ENCODE results near the gene TOM1L2.
"Not testable (repeated sequence)": the region's sequence is repeated elsewhere in the genome, so short reads cannot be mapped to it uniquely, and the experiment has no call there.

TOM1L2 gene

DNA sequence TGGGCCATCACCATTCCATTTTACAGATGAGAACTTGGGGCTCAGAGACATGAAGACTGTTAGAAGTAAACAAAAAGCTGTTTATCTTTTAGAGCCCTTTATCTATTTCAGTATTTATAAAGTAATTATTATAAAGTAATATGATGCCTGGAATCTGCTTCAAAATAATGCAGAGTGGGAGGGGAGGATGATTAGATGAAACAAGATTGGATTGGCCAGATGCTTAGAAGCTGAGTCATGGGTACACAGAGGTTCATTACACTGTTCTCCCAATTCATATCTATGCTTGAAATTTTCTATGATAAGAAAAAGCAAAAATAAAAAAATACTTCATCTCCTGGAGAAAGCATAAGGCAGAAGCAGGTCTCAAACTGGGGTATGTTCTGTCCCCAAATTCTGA lies 29.4 kb downstream of the TOM1L2 start:
- DNase-seq, result no peak

DNA sequence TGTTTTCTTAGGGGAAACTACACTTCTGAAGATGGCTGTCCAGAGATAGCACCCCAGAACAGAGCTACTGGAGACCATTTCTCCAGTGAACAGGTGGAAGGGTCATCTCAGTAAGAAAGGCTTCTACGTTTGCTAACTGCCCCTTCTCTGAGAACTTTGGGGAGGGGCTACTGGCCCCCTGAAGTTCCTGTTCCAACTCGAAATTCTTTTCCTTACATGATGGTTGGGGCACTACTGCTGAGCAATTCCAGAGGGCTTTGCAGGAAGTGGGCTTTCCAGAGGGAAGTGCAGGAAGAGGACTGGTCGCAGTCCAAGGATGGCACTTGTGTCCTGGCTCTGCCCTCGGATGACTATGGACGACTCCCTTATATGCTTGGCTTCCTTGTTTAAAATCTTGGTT lies 31.2 kb downstream of the TOM1L2 start:
- no peak for DNase-seq

DNA sequence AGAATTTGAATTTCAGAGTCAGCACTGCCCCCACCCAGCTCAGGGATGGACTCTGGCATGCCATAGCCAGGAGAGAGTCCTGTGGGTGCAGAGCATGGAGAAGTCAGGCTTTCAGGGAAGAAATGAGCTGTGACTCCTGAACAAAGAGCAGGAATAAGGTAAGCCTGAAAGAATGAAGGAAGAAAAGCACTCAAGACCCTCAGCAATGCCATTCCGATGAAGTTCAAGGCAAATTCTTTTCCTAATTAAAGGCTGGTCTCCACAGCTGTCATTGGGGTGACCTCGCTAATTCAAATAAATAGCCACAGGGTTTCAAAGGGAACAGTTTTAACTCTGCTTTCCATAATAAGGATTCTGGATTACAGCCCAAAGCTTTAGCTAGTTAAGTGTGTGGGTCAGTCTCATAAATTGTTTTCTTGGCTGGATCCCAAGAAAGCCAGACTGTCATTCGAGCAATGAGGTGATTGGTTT lies 31.7 kb downstream of the TOM1L2 start:
- DNase-seq, result no peak

DNA sequence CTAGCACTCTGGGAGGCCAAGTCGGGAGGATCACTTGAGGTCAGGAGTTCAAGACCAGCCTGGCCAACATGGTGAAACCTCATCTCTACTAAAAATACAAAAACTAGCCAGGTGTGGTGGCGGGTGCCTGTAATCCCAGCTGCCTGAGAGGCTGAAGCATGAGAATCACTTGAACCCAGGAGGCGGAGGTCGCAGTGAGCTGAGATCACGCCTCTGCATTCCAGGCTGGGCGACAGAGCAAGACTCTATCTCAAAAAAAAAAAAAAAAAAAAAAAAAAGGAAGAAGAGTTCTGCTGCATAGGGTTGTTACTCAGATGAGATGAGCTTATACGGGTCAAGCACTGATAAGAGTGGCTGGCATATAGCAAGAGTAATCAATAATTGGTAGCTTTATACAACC lies 32.3 kb downstream of the TOM1L2 start:
- DNase-seq, result not testable (repeated sequence)

DNA sequence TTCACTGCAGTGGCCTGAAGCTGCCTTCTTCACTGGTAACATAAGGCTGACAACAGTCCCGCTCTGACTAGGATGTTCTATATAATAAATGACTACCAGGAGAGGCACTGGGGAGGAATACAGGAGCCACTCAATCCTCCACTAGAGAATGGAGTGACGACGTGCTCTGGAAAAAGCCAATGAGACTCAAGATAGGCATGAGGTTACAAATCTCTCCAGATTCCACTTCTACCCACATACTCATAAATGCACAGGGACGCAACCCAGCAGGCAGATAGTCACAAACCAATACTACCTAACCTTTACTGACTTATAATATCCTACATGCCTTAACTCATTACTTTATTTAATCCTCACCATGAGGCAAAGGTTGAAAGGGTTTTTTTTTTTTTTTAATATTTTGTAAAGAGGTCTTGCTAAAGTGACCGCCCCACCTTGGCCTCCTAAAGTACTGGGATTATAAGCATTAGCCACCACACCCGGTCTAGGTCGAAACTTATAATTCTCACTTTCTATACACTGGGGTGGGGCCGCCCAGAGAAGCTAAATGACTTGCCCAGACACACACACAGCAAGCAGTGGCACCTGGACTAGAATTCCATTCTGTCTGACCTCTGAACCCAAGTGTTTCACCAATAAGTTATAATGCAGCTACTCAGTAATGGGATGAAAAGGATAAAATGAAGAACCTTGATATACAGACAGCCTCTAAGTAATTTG lies 33.7 kb downstream of the TOM1L2 start:
- DNase-seq, result no peak

DNA sequence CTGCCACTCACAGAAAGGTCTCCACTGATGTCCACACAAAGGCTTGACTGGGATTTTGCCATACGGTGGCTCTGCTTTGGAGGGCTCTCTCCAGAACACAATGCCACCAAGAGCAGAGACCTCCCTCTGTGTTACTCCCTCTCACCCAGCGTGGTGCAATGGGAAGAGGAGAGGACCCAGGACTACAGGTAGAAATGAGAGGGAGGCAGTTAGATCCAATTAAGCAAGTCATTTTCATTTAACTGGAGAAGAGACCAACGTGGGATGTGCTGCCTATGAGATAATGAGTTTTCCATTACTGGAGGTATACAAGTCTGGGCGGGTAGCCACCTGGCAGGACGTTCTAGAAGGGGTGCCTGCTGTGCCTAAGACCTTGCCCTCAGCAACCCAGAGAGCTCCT lies 34.2 kb downstream of the TOM1L2 start:
- no peak for DNase-seq

DNA sequence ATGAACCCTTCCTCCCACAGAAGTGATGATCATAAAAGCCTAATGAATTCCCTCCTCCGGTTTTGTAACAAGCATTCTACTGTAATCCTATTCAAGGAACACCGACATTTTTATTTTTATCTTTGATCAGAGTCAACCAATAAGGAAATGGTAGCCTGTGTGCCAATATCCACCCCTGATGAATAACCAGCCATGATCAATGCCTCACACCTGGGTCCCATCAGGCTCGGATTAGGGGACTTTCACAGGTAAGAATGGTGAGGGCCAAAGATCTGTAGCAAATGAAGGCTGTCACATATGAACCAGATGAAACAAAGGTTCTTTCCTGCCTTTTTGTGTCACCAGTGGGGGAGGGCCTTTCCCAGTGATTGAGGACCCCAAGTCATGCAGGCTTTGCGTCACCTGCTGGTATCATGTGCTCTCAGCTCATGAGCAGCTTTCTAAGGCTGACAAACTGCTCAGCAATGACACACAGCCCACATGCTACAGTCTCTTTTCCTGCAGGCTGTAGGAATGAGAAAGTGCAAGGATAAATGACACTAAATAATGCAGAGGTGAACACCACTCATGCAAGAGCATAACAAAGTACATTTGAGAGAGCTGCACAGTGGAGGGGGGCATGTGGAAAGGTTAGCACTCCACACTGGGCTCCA lies 34.9 kb downstream of the TOM1L2 start:
- DNase-seq, result no peak

DNA sequence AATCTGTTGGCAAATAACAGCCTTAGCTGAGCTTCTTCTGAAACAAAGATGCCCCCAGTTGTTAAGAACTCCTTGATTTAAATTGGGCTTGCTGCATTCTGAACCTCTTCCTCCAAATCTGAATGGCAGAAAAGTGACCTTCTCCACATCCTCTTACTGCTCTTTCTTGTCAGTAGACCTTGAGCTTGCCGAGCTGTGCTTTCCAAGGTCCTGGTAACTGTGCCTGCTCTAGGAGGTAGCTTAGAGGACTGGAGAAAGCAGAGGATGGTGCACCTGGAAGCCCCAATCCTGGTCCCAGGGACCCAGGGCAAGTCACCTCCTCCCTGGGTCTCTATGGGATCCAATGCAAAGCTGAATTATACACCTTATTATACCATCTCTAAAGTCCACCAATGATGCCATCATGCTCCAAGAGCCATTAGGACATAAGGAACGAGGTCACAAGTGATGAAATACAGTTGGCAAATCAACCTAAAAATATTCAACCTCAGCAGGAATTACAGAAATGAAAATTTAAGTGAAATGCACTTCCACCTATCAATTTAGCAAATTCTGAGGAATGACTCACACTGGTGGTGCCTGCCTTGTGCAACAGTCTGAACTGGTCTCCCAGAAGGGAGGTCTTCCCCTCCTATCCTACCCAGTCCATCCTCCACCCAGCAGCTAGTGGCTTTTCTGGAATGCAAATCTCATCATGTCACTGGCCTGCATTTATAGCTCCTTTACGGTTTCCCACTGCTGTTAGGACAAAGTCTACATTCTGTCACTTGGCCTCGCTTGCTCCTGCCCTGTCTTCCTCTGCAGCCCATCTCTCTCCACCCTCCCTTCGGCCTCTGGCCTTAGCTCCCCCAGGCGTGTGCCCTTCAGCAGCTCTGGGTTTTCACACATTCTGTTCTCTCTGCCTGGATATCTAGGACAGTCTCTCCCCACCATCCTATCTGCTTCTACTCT lies 36.6 kb downstream of the TOM1L2 start:
- DNase-seq, result no peak

DNA sequence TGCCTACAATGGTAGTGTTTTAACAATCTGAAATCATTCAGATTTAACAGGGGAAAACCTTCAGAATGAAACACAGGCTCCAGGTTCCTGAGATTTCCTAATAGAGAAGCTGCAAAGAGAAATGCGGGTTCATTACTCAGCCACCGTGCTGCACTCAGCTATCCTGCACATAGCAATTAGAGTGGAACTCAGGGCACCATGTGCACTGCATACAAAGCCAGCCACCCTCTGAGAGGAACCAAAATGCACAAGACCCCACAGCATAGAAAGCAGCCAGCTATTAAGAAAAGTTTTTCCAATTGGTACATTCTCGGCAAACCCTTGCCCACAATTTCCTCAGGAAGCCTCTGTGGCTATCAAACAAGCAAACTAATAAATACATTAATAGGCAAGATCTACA lies 37.4 kb downstream of the TOM1L2 start:
- DNase-seq, result no peak

DNA sequence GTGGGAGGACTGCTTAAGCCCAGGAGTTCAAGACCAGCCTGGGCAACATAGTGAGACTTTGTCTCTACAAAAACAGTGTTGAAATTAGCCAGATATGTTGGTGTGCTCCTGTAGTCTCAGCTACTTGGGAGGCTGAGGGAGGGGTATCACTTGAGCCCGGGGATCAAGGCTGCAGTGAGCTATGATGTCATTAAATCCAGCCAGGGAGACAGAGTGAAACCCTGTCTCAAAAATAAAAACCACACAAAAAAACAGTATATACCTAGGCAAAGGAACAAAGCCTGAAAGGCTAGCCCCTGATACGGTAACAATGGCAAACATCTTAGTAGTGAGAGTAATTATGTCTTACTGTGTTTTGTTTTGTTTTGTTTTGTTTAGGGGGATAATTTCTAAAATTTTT lies 38.0 kb downstream of the TOM1L2 start:
- DNase-seq, result no peak

DNA sequence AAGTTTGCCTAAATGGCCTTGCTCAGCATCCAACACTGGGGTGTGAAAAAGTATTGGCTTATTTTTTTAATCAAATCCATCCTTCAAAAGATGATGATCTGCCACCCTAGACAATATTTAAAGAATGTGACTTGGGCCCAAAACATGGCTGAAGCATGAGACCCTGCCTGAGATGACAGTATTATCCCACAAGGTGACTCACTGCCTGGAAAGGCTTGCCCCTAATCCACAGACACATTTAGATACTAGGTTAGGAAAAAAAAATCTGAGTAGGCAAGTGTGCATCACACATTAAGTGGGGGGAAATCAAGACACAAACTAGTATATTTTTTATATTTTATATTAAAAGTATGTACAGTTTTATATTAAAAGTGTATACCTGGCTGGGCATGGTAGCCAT lies 38.4 kb downstream of the TOM1L2 start:
- DNase-seq, result no peak

DNA sequence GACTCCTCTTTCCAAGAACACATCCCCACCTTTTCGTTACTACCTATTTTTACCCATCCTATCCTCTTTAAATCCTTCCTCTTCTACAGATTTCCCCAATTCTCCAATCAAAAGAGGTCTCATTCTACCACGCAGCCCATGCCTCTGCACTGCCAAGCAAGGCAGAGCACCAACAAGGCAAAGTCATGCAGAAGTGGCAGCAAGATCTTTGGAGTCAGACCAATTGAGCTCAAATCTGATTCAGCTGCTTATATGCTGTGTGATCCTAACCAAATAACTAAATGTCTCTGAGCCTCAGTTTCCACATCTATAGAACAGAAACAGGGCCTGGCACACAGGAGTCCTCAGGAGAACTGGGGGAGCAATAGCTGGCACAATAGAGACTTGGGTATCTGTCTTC lies 41.0 kb downstream of the TOM1L2 start:
- DNase-seq, result no peak

DNA sequence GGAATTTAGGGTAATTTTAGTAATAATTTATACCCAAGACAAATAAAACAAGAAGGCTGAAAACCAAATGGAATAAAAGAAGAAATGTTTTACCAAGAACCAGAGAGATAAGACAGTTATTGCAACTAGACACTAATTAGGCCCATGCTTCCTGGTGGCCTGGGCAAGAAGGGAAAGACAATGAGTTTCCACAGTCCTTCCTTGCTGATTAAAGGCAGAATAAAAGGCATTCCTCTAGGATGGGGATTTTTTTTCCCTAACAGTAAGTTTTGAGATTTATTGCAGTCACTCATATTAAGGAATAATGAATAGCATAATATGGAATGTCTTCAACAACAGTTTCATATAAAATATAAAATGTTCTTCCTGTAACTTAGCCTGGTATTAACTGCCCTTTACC lies 41.5 kb downstream of the TOM1L2 start:
- no peak for DNase-seq

DNA sequence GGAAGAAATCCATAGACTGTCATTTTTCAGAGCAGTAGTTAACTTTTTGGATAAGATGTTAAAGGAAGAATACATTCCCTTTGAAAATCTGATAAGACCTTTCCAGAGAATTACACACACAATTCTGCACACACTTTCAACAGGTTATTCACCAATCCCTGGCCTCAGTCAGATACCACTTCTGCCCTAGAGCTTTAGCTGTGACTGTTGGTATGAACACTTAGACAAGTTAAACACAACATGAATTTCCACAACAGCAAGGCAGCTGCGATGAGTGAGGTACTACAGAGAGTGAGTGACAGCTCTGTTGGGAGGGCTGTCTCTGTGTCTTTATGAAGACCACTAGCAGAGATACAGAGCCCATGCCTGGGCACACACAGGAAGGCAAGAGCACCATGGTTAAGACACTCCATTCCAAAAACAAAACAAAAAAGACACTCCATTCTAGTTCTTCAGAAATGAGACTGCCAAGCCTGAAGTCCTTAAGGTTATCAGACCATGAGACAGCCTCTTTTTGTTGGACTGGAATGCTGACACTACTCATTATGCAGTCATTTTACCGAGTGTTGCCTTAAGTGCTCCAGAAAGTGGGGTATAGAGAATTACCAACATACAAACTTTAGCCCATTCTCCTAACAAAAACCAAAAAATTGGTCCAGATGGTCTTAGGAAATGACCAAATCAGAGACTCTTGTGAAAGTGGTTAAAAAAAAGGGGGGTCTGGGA lies 42.4 kb downstream of the TOM1L2 start:
- DNase-seq, result no peak

DNA sequence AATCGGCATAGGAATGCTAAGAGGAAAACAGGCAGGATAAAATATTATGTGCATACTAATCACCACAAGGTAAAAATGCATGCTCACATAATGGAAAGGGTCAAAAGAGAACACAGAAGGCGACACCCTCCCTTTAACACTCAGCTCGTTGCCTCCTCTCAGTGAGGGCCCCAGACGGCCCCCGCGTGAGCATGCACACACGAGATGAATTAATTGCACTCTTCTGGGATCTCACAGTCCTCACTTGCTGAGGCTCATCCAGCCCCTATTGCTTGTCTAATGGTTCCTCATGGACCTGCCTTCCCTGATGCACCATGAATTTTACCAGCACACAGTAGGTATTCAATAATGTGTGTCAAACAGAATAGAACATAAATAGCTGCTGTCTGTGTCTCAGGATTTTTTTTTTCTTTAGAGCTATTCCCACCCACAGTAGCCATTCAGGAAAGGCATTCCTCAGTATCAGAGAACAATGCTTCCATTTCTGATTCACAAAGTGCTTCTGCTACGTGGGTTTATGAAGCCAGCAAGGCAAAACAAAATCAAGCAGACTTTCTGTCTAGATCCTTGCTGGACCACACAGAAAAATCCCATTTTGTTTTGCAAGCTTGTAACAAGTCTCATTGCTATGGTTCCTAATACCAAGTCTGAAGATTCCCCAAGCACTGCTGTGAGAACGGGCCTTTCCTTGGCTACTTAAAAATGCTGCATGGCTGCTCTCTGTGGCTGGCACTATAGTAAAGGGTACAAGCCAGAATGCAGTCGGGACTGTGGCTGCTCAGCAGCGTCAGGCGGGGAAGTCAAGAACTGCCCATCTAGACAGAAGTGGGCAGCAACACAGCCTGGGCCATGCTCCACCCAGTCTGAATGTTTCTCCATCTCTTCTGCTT lies 43.6 kb downstream of the TOM1L2 start:
- DNase-seq, result no peak

DNA sequence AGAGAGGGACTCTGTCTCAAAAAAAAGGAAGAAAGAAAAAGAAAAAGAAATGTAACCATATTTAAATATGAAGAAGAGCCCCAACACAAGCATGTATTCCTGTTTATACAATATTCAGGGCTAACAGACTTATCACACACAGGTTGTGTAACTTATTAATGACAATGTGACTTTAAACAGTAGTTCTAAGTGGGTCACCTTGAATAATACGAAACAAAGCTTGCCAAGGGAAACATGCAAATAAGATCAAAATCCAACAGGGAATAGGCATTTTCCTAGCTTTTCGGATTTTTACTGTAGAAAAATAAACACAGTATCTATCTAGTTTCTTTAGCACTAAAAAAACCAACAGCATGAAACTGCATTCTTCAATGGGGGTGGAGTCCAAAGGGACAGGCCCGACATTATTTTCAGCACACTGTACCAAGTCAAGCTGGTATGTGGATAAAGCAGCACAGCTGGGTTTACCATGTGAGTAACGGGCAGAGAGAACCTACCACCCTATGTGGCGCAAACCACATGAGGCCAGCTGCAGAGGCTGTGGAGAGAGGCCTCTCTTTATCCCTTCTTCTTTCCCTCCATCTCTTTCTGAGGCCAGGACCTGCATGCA lies 45.3 kb downstream of the TOM1L2 start:
- no peak for DNase-seq

DNA sequence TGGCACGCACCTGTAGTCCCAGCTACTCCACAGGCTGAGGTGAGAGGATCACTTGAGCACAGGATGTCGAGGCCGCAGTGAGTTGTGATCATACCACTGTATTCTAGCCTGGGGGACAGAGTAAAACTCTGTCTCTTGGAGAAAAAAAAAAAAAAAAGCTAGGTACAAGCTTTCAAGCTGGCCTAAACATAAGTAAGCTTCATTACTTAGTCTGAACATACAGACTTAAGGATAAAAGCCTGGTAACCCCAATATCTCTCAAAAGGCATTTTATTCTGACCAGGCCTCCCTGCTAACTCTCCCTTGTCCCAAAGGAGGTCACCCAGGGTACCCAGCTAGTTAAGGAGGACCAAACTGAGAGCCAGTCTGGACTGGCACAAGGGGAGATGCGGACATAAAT lies 46.2 kb downstream of the TOM1L2 start:
- DNase-seq, result no peak

DNA sequence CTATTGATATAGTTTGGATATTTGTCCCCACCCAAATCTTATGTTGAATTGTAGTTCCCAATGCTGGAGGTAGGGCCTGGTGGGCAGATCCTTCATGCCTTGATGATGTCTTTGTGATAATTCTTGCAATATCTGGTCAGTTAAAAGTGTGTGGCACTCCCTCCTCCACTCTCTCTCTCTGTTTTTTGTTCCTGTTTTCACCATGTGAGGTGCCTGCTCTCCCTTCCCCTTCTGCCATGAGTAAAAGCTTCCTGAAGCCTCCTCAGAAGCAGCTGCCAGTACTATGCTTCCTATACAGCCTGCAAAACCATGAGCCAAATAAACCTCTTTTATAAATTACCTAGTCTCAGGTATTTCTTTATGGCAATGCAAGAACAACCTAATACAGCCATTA lies 47.3 kb downstream of the TOM1L2 start:
- no peak for DNase-seq

DNA sequence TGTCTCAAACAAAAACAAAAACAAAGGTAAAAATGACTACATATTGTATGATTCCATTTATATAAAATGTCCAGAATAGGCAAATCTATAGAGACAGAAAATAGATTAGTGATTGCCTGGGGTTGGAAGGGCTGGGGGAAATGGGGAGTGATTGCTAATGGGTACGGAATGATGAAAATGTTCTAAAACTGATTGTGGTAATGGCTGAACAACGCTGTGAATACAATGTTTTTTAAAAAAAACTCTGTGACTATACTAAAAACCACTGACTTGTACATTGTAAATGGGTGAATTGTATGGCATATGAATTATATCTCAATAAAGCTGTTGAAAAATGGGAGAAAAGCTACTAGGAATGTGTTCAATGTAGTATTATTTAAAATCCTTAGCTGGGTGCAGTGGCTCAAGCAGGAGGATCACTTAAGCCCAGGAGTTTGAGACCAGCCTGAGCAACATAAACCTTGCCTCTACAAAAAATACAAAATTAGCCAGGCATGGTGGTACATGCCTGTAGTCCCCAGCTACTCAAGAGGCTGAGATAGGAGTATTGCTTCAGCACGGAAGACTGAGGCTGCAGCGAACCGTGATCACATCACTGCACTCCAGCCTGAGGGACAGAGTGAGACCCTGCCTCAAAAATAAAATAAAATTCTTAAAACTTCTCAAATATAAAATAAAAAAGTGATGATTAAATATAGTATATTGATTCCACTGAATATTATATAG lies 47.9 kb downstream of the TOM1L2 start:
- no peak for DNase-seq

DNA sequence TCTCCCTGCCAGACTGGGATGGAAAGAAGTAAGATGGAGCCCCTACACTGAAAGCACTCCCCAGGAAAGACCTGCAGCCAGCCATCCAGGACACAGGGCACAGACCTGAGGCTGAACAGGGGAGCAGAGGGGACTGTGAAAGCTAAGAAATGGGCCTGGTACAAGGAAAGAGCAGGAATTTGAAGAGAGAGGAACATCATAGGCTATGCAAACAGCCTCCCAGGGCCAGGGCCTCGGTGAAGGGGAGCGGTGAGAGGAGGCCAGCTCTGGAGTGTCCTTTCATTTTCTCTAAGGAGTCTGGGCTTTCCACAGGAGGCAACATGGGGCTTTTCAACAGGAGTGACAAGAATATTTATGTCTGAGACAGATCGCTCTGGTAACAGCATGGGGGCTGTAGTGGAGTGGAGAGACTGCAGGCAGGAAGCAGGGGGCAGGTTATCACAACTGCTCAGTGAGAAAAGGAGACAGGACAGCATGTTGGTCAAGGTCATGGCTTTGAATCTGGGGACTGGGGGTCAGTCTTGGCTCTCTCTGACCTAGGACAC lies 50.1 kb downstream of the TOM1L2 start:
- DNase-seq, result no peak
